GM18505 (cell line): ENCODE measurements around the gene AIF1L.
A peak's percentile ranks its signal among the peaks of the same experiment; 100 is the strongest.
"Not testable (repeated sequence)": the region's sequence is repeated elsewhere in the genome, so short reads cannot be mapped to it uniquely, and the experiment has no call there.

Source experiments
- ATAC-seq: cut with Tn5 transposase; IDR thresholded peaks from one replicate; pipeline ENCODE4 v1.9.1; 2021; ENCODE audit not compliant: unreplicated experiment
- POLR2A ChIP-seq: IDR thresholded peaks from 4 replicates; pipeline ENCODE4 v1.6.1; 2011; ENCODE audit warnings: borderline replicate concordance; ENCODE audit not compliant: insufficient read depth, insufficient read length; ENCODE audit errors: extremely low read depth

AIF1L gene

DNA sequence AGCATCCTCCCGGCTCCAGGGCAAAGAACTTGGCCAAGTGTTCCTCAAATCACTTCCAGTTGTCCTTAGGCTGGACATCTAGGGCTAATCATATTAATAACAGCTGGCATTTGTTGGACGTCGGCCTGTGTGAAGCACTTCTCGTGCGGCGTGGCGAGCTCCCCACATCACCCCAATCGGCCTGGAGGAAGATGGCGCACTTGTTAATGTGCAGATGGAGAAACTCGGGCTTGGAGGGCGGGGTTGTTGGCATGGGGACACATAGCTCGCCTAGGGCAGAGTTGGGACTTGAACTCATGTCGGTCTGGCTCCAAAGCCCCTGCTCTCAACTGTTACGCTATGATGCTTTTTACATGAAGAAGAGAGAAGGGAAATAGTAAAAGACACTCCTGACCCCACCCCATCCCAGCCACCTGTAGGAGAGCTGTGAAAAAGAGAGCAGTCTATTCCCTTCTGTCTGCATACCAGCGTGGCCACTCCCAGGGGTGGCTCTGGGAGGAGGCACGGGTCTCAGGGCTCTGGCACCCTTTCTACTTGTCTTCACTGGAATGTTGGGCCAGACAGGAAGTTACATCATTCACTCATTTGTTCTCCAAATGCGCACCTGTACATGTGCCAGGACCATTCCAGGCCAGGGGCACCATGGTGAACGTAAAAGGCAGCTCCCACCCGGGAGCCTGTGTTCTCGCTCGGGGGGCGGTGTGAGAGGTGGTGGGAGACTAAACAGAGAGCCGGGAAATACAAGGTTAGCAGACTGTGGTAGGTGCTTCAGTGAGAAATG lies 16.2 kb downstream of the AIF1L start:
- no peak for TF ChIP-seq POLR2A
- no peak for ATAC-seq

DNA sequence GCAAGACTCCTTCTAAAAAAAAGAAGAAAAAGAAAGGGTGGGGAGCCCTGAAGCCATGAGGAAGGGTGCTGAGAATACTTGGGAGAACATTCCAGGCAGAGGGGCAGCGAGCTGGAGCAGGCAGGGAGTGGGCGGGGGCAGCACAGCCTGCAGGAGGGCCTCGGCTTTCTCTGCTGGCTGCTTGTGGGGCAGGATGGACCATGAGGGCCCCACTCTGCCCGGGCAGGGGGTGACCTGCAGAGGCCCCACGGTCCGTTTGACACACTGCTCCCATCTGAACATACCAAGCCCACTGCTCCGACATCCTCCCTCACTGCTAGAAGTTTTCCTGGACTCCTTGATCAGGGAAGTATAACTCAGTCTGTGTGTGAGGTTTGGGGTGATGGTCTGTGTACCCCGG lies 17.3 kb downstream of the AIF1L start:
- ATAC-seq: no peak

DNA sequence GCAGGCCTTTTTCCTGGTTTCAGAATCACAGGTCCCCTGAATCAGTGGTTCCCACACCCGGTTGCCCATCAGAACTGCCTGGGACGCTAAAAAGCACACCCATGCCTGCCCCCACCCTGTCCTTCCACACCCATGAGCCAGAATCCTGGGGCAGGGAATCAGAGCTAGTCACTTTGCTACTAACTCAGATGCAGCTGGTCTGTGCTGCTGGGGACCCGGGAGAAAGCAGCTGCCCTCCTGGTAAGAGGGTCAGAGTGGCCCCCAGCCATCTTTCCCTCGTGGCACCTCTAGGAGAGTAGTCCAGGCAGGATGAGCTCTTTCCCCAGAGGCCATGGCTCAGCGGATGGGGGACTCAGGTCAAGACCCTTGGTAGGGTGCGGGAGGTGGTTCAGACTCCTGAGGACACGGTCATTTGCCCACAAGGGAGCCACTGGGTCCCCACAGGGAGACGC lies 17.8 kb downstream of the AIF1L start:
- no peak for TF ChIP-seq POLR2A
- ATAC-seq: no peak

More for the DNA sequence above, 17.3 kb downstream of the AIF1L start:
- TF ChIP-seq POLR2A: no peak

DNA sequence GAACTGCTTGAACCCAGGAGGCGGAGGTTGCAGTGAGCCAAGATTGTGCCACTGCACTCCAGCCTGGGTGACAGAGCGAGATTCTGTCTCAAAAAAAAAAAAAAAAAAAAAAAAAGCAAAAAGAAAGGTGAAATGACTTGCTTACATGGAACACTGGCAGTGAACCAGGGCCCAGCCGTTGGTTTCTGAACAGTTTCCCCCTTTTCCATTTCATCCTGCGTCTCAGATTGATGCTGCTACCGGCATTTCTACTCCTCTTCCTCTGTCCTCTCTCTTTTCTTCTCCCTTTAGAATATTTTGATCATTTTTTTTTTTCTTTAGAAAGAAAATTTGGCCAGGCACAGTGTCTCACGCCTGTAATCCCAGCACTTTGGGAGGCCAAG lies 19.0 kb downstream of the AIF1L start:
- ATAC-seq: not testable (repeated sequence)

DNA sequence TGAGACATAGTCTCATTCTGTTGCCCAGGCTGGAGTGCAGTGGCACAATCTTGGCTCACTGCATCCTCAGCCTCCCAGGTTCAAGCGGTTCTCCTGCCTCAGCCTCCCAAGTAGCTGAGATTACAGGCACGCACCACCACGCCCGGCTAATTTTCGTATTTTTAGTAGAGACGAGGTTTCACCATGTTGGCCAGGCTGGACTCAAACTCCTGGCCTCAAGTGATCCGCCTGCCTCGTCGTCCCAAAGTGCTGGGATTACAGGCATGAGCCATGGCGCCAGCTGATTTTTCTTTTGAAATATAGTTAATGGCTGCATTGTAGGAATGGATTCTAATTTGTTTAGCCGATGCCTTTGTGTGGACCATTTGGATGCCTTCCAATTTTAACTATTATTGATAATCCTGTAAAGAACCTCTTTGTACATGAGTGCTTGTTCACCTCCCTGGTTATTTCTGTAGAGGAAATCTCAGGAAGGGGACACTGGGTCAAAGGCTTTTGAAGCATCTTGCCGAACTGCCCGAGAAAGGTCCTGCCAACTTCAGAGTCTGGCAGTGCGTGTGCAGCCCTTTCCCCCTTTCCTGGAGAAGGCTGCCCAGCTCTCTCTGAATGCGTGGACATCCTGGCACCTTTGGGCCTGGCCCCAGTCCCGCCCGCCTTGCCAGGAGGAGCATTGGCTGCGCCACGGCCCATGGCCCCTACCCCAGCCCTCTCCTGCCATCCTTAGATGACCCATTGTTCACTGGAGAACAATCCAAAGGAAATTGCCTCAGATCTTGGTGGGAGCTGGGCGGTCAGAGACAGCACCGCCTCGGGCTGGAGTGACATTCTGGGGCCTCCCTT lies 20.2 kb downstream of the AIF1L start:
- ATAC-seq: no peak
- no peak for TF ChIP-seq POLR2A

DNA sequence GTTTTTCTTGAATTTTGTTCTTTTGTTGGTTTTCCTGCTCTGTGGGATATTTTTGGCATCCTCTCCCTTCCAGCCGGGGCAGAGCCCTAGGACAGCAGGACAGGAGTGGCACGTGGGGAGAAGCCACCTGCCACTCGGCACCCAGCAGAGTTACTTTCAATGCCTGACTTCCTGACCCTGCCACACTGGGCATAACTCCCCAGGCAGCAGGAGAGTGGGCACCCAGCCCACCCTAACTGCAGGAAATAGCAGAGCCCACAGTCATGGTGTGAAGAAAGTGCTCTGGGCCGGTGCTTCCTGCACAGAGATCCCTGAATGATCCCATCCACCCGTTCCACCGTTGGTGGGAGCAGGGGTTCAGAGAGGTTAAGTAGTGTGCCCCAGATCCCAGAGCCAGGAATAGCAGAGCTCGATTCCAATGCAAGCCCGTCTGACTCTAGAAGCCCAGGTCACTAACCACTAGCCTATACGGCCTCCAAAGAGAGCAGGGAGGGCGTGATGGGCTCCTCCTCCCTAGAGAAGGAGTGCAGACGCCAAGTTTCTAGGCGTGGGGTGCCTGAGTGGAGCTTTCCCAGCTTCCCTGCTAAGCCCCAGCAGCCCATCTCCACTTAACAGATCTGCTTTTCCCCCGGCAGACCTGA lies 20.9 kb downstream of the AIF1L start:
- no peak for TF ChIP-seq POLR2A
- no peak for ATAC-seq

DNA sequence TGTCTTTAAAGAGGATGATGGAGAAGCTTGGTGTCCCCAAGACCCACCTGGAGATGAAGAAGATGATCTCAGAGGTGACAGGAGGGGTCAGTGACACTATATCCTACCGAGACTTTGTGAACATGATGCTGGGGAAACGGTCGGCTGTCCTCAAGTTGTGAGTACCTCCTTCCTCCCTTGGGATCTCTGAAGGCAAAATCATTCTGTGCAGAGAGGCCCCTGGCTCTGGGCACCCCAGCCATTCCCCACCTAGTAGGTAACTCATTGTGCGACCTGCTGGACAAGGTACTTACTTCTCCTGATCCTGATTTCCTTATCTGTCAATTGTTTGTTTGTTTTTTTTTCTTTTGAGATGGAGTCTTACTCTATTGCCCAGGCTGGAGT lies 21.4 kb downstream of the AIF1L start:
- no peak for TF ChIP-seq POLR2A
- no peak for ATAC-seq

DNA sequence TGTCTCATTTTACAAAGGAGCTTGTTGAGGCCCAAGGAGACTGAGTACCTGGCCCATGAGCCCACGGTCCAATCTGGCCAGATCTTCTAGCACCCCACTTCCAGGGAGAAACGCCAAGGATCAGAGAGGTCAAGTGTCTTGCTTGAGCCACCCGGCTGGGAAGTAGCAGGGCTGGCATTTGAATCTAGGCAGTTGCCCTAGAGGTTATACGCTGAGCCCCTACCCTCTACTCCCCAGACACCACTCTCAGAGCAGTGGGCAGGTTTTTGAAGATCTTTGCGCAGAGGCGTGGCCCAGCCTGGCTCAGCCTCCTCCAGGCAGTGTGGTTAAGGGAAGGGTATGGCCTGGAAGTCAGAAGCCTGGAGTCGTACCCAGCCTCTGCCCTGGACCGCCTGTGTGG lies 23.3 kb downstream of the AIF1L start:
- TF ChIP-seq POLR2A: no peak
- ATAC-seq: no peak

DNA sequence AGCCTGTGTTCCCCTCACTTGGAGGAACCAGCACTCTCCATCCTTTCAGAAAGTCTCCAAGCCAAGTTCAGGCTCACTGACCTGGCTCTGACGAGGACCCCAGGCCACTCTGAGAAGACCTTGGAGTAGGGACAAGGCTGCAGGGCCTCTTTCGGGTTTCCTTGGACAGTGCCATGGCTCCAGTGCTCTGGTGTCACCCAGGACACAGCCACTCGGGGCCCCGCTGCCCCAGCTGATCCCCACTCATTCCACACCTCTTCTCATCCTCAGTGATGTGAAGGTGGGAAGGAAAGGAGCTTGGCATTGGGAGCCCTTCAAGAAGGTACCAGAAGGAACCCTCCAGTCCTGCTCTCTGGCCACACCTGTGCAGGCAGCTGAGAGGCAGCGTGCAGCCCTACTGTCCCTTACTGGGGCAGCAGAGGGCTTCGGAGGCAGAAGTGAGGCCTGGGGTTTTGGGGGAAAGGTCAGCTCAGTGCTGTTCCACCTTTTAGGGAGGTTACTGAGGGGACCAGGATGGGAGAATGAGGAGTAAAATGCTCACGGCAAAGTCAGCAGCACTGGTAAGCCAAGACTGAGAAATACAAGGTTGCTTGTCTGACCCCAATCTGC lies 24.4 kb downstream of the AIF1L start:
- ATAC-seq: no peak
- no peak for TF ChIP-seq POLR2A

DNA sequence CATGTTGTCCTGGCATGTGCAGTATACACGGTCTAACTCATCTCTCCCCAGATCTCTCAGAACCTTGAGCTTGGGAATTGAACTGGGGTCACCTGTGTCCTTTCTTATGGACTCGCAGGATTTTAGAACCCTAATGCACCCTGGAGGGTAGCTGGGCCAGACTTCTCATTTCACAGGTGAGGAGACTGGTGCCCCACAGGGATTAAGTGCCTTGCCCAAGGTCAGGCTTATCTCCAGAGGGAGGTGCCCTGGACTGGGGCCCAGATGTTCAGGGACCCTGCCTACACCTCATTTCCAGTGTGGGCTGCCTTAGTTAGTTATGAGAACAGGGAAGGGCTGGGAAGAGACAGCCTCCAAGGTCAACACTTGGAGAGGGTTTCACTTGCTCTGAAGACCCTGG lies 25.0 kb downstream of the AIF1L start:
- no peak for ATAC-seq

DNA sequence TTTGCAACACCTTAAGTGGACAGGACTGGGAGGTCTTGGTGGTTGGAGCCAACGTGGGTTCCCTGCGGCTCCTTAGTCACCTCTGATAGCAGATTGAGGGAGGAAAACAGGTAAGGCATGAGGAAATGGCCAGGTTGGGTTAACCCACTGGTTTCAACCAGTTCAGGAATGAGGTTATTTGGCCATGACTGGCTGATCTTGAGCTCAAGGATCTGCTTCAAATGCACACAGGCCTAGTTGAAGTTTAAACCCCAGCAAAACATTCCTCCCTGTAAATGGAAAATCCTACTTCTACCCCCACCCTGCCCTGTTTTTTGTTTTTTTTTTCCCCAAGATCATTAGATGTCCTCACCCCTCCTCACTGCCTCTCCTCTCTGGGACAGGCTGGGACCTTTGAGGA lies 25.8 kb downstream of the AIF1L start:
- no peak for ATAC-seq
- no peak for TF ChIP-seq POLR2A

More for the DNA sequence above, 25.0 kb downstream of the AIF1L start:
- TF ChIP-seq POLR2A: no peak

DNA sequence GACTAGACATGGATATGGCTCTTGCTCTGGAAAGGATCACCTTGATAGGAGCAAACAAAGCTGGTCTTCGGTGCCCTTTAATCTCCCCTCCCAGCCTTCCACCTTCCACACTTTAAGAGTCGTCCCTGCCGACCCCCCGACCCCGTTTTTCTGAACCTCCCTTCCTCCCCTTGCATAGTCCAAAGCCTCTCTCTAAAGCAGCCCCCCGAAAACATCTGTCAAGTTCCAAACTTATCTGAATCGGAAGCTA lies 28.6 kb downstream of the AIF1L start:
- ATAC-seq: no peak
- no peak for TF ChIP-seq POLR2A

DNA sequence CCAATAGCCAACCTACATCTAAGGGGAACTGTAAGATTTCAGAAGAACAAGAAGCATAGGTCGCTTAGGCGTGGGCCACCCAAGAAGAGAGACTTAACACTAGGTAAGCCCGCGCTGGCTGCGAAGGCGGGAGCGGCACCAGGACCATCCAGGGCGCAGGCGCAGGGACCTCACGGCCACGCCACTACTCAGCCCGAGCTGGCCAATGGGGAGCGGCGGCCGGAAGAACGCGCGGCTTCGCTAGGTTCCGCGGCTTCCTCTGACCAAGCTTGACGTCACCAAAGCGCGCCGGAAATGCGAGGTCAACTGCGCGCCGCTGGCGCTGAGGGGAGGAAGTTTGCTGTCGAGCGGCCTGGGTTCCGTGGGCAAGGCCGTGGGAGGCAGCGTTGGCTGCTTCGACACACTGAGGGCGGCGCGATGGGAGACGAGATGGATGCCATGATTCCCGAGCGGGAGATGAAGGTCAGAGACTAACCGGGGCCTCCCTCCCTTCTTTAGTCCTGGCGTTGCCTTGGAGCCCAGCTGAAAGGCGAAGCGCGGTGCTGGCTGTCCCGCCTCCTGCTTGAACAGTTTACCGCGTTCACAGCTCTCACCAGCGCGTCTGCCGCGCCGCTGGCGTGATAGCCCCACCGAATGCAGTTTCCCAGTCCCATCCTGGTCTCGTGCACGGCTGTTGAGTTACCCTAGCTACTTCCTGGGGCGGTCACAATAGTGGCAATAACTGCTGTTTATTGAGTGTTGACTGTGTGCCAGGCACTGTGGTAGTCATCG lies 29.1 kb downstream of the AIF1L start, which contains the start of gene NUP214:
Gene NUP214, plus strand, starts transcription at position 299 of the 771 bp plus-strand sequence. Its CDS starts 119 bp downstream, at position 418.
- peak; percentile 95 for ATAC-seq
- TF ChIP-seq POLR2A: peak; percentile 96

DNA sequence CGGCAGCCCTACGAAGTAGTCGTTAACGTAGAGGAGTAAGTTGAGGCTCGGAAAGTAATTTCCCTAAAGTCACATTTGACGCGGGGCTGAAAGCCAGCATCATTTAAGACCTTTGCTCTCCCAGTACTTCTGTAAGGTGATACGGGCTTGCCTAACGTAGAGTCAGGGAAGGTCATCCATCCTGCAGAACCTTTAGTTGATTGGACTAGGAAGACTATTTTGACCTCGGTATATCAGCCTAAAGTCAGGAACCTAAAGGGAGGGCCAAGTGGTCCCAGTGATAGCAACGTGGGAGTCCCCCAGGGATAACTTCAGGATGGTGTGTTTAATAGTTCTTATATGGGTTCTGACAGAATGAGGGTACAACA lies 29.7 kb downstream of the AIF1L start:
- TF ChIP-seq POLR2A: no peak
- no peak for ATAC-seq

DNA sequence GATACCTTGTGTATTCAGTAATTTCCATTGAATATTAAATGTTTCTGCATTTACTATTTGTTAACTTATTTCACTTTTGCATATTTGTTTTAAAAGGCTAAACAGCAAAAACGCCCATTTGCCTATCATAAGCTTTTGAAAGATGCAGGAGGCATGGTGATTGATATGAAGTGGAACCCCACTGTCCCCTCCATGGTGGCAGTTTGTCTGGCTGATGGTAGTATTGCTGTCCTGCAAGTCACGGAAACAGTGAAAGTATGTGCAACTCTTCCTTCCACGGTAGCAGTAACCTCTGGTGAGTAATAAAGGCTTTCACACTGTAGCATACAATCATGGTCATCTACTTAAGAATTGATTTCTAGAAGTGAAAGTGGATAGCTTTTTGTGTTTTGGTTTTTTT lies 32.9 kb downstream of the AIF1L start:
- TF ChIP-seq POLR2A: no peak
- ATAC-seq: no peak
